Measurements from ENCODE around the gene CDK5. TPM values are rescaled to one million over a fixed set of nuclear protein-coding genes. Genes with fewer than 3 reads are reported as not detected.
A peak's percentile ranks its signal among the peaks of the same experiment; 100 is the strongest.

CDK5 gene
- total and polyA plus RNA-seq, 9 of the 15 experiments (the other 6 are each of a cell fraction or from before 2014, with no cell fraction given): 3.2 to 38.0 (median 27.5) TPM

DNA sequence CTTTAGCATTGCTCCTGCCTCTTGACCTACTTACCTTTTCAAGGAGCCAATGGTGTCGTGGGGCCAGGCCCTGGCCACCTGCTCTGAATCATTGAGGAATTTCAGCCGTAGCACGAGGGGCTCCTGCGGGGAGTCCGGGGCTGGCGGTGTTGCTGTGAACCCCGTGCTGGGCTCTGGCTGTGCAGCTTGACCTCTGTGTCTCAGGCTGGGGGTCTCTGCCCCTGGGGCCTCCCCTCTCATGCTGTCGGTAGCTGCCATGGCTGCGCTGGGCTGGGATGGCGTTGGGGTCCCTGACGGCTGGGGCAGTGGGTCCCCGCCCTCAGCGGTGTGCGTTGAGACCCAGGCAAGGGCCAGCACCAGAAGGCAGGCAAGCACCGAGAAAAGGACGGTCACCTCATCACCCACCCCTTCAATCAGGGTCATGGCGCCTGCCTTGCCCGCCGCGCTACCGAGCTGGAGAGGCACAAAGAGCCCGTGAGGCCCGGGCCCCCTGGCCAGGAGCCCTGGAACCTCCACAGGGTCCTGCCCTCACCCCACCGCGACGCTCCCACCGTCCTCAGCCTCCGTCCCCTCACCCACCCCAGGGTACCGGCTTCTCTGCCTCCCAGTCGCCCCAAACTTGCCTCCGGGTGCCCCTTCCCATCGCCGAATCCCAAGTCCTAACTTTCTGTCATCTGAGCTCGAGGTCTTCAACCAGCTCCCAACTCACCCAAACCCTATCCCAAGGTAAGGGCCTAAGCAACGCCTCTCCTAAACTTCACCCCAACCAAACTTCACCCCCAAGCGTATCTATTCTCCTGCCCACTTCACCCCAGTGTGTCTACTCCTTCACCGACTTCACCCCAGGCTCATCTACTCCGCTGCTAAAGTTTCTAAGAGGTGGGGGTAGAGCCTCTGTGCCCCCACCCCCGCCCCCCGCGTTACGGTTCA lies 24.7 kb upstream of the CDK5 start (continued):
- TF ChIP-seq, protein P1, sequence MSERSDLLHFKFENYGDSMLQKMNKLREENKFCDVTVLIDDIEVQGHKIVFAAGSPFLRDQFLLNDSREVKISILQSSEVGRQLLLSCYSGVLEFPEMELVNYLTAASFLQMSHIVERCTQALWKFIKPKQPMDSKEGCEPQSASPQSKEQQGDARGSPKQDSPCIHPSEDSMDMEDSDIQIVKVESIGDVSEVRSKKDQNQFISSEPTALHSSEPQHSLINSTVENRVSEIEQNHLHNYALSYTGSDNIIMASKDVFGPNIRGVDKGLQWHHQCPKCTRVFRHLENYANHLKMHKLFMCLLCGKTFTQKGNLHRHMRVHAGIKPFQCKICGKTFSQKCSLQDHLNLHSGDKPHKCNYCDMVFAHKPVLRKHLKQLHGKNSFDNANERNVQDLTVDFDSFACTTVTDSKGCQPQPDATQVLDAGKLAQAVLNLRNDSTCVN (CRISPR knock-in tag; IDR thresholded peaks at IDR 0.05): peak; percentile 67
- TF ChIP-seq, protein P2, sequence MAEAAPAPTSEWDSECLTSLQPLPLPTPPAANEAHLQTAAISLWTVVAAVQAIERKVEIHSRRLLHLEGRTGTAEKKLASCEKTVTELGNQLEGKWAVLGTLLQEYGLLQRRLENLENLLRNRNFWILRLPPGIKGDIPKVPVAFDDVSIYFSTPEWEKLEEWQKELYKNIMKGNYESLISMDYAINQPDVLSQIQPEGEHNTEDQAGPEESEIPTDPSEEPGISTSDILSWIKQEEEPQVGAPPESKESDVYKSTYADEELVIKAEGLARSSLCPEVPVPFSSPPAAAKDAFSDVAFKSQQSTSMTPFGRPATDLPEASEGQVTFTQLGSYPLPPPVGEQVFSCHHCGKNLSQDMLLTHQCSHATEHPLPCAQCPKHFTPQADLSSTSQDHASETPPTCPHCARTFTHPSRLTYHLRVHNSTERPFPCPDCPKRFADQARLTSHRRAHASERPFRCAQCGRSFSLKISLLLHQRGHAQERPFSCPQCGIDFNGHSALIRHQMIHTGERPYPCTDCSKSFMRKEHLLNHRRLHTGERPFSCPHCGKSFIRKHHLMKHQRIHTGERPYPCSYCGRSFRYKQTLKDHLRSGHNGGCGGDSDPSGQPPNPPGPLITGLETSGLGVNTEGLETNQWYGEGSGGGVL (CRISPR knock-in tag; IDR thresholded peaks at IDR 0.05): no peak
- TF ChIP-seq JUN (IDR thresholded peaks at IDR 0.05; ENCODE audit: borderline replicate concordance, low read depth, low read length): no peak
- TF ChIP-seq JUN (CRISPR knock-in tag; IDR thresholded peaks at IDR 0.05; ENCODE audit: borderline replicate concordance): no peak
- no peak for TF ChIP-seq ZNF140 (CRISPR knock-in tag; IDR thresholded peaks at IDR 0.05)
- no peak for TF ChIP-seq HSF4 (CRISPR knock-in tag; IDR thresholded peaks at IDR 0.05; ENCODE audit: borderline replicate concordance)
- peak; percentile 75 for TF ChIP-seq SUPT5H (IDR thresholded peaks at IDR 0.05)
- TF ChIP-seq RBBP5 (IDR thresholded peaks at IDR 0.05; ENCODE audit: borderline replicate concordance, insufficient read depth, low read length, poor library complexity, severe bottlenecking): peak; percentile 49
- no peak for TF ChIP-seq ZNF384 (IDR thresholded peaks at IDR 0.05; ENCODE audit: low read depth, low read length)
- TF ChIP-seq PRDM10 (IDR thresholded peaks at IDR 0.05; ENCODE audit: partially characterized antibody): no peak
- TF ChIP-seq JUND (IDR thresholded peaks at IDR 0.05; ENCODE audit: borderline replicate concordance, low read depth, low read length): no peak
- TF ChIP-seq JUND (tag; IDR thresholded peaks at IDR 0.05; ENCODE audit: borderline replicate concordance, low read depth, low read length): 0 out of 3 replicates have a peak, but pooled peaks have one; percentile 13
- peak; percentile 60 for TF ChIP-seq RBFOX2 (IDR thresholded peaks at IDR 0.05; ENCODE audit: low read depth, low read length)
- no peak for TF ChIP-seq STAT5A (IDR thresholded peaks at IDR 0.05; ENCODE audit: borderline replicate concordance, low read length)
- TF ChIP-seq NR4A1 (CRISPR knock-in tag; IDR thresholded peaks at IDR 0.05): 0 out of 2 replicates have a peak, but pooled peaks have one; percentile 10
- 0 out of 2 replicates have a peak, but pooled peaks have one; percentile 45 for TF ChIP-seq NR4A1 (tag; IDR thresholded peaks at IDR 0.05)
- TF ChIP-seq MIER1 (IDR thresholded peaks at IDR 0.05; ENCODE audit: low read depth): 0 out of 2 replicates have a peak, but pooled peaks have one; percentile 54
- TF ChIP-seq PTBP1 (IDR thresholded peaks at IDR 0.05; ENCODE audit: low read depth, low read length): no peak
- peak; percentile 64 for TF ChIP-seq ARID2 (IDR thresholded peaks at IDR 0.05)
- peak; percentile 79 for TF ChIP-seq EGR1 (conservative IDR thresholded peaks at IDR 0.05)
- TF ChIP-seq THRAP3 (IDR thresholded peaks at IDR 0.05; ENCODE audit: borderline replicate concordance): 0 out of 2 replicates have a peak, but pooled peaks have one; percentile 60
- TF ChIP-seq TAF7 (tag; IDR thresholded peaks at IDR 0.05): peak; percentile 47; the same call in 1 of the 2 replicates

All from K562 (cell line).